B cell (primary cell): Measurements from ENCODE around the gene HOXB9.

Experiments
- EZH2 ChIP-seq: IDR thresholded peaks from 2 replicates; pipeline ENCODE4 v1.6.1; 2012; ENCODE audit warnings: borderline replicate concordance, low read depth, mild to moderate bottlenecking, moderate library complexity, low read length; ENCODE audit not compliant: insufficient read depth, poor library complexity, severe bottlenecking
- TF ChIP-seq, protein P1 (sequence below): fragments of 200-600 bp; IDR thresholded peaks from one replicate; pipeline ENCODE4 v1.8.0; 2022; ENCODE audit warnings: antibody characterized with exemption, mild to moderate bottlenecking

DNA sequence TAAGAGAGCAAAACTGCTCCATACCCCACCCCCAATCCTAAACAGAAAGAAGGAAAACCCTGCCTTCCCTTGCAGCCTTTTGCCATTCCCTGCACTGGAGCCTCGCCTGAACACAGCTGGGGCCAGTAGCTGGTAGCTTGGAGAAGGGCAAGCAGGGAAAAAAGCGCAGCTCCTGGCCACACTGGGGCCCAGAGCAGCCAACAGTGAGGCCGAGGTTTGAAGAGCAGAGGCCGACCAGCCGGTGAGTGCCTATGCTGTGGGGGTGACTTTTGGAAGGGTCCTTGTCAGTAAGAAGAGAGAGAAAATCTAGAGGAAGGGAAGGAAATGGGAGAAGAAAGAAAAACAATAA, 3.2 kb upstream of the HOXB9 start:
- TF ChIP-seq, protein P1, sequence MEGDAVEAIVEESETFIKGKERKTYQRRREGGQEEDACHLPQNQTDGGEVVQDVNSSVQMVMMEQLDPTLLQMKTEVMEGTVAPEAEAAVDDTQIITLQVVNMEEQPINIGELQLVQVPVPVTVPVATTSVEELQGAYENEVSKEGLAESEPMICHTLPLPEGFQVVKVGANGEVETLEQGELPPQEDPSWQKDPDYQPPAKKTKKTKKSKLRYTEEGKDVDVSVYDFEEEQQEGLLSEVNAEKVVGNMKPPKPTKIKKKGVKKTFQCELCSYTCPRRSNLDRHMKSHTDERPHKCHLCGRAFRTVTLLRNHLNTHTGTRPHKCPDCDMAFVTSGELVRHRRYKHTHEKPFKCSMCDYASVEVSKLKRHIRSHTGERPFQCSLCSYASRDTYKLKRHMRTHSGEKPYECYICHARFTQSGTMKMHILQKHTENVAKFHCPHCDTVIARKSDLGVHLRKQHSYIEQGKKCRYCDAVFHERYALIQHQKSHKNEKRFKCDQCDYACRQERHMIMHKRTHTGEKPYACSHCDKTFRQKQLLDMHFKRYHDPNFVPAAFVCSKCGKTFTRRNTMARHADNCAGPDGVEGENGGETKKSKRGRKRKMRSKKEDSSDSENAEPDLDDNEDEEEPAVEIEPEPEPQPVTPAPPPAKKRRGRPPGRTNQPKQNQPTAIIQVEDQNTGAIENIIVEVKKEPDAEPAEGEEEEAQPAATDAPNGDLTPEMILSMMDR = no peak
- no peak for TF ChIP-seq EZH2
